GM10847 (cell line): ENCODE results near the gene NHEJ1.

Experiments used
- POLR2A ChIP-seq: IDR thresholded peaks from 2 replicates; pipeline ENCODE4 v1.6.1; 2011; ENCODE audit not compliant: insufficient read length; ENCODE audit errors: extremely low read depth

The NHEJ1 gene

DNA sequence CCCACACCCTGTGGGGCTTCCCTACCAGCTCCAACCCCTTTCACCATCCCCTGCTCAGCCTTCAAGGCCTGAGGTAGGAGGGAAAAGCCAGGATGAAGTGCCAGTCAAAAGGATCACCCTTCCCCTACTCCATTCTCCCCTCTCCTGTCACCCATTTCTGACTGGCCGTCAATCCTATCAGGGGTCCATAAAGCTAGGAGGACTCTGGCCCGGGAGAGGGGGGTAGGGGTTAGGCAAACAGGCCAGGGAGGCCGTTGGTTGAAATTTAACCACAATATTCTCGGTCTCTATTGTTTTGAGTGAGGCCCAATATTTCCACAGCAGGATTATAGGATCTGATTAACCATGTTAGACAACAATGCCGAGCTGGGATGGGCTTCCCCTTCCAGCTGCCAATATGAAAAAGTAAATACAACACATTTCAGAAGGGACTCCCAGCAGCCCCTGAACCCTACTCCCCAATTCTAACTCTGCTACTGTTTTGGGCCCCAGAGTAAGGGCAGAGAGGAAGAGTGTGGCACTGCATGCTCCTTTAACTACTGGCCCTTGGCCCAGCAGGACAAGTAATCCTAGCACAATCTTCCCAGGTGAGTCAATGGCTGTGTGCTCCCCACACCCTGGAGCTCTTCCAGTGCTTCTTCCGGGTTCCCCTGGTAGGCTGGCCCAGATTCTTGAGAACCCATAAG lies 89.3 kb downstream of the NHEJ1 start:
- no peak for TF ChIP-seq POLR2A

DNA sequence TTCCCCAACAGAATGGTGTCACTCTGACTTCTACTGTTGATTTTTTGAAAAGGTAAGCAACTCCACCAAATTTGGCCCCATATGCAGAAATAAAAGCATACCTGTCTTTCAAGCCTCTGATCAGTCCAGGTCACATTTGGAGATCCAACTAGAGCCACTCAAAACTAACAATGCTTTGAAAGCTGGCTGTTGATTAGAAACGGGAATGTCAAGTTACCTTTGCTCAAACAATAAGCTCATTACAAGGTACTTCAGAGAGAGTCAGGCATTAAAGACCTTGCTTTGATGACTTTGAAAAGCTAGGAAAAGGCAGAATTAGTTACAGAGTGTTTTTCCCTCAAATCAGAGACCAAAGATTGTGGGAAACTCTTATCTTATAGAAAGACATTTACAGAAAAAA lies 95.1 kb downstream of the NHEJ1 start:
- TF ChIP-seq POLR2A = no peak

DNA sequence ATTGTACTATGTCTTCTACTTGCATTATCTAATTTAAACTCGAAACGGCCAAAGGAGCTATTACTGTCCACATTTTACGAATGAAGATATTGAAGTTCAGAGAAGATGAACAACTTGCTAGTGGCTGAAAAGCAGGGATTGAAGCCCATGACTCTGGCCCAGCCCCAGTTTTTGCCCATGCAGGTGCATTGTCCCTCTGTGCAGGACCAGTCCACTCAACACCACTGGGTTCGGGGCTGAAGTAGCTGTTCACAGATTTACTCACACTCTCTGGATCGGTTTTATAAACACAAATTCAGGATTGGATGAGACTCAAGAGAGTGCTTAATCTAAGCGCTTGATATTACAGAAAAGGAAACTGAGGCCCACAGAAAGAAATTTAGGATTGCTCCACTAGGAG lies 98.5 kb downstream of the NHEJ1 start:
- TF ChIP-seq POLR2A = no peak

DNA sequence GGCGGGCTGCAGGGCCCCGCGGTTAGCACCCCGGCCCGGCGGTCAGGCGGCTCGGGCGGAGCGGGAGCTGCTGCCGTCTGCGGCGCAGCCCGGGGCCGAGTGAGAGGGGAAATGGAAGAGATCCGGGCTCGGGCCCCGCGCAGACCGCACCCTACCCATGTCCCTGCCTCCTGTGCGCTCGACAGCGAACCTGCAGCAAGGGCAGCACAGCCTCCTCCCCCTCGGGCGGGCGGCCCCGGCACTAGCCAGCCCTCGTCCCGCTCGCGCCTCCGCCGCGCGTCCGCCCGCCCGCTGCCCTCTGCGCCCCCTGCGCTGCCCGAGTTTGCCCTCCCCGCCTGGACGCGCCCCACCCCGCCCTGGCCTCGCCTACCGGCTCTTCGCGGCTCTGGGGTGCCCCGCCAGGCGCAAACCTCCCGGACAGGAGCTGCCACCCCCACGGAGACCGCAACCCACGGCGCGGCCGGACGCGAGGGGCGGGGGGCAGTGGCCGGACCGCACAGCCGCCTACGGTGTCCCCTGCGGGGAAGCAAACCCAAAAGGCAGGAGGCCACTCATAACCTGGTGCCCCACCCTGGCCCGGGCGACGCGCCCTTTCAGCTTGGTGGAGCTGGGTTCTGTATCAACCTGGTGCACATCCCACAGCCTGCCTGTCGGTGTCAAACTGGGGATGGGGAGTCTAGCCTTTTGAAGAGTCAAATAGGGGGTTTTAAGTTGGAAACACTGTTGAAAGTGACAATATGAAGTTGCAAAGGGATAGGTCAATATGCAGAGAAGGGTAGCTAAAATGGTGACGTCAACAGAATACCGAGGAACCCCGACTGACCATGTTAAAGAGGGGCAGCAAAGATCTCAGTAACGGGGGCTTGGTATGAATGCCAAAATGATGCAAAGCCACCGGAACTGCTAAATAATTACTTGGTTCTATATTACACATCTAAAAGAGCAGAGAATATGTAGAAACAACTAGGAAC lies 99.5 kb downstream of the NHEJ1 start, which contains the start of gene IHH:
IHH (minus strand) TSS at position 101 of the 971 bp plus-strand sequence. CDS start 454 bp downstream, outside the sequence.
- TF ChIP-seq POLR2A = no peak

DNA sequence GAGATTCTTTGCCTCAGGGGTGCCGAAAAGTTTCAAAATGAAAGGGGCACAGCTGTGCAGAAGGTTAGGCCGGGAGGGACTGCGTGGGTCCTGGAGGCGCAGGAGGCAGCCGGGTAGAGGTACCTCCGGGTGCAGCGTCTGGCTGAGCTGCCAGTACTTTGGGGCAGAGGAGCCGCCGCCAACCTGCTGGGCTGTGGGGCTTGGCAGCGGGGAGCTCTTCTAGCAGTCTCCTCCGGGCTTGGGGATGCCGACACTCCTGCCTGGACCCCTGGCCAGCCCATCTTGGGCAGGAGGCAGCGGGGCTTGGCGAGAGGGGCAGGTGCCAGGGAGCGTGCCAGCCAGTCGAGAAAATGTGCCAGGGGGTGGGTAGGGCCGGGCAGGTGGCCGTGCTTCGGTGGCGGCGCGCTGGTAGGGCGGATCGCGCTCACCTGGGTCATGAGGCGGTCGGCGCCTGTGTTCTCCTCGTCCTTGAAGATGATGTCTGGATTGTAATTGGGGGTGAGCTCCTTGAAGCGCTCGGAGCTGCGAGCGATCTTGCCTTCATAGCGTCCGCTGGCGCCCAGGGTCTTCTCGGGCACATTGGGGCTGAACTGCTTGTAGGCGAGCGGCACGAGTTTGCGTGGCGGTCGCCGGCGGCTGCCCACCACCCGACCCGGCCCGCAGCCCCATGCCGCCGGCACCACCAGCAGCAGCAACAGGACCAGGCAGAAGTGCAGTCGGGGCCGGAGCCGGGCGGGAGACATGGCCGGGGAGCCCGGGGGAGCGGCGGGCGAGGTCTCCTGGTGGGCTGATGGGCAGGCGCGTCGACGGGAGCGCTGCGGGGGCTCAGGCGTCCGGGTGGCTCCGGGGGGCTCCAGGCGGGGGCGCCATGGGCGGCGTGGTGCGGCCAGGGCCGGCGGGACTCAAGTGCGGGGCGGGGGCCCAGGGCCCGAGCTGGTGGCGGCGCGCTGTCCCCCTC lies 100.6 kb downstream of the NHEJ1 start:
- TF ChIP-seq POLR2A = no peak

DNA sequence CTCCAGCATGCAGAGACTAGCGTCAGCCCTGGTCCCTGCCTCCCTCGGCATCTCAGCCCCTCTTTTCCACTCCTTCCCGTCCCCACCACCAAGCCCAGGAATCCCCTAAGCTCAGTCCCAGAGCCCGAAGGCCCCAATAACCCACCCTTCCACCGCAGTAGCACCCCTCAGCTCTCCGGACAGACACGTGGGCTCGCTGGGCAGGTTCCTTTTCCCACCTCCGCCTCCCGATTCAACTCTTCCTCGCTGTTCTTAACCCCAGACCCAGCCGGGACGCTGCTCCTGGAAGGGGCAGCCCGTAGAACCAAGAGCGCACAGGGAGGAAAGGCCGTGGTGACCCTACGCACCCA lies 101.3 kb downstream of the NHEJ1 start:
- TF ChIP-seq POLR2A = no peak

DNA sequence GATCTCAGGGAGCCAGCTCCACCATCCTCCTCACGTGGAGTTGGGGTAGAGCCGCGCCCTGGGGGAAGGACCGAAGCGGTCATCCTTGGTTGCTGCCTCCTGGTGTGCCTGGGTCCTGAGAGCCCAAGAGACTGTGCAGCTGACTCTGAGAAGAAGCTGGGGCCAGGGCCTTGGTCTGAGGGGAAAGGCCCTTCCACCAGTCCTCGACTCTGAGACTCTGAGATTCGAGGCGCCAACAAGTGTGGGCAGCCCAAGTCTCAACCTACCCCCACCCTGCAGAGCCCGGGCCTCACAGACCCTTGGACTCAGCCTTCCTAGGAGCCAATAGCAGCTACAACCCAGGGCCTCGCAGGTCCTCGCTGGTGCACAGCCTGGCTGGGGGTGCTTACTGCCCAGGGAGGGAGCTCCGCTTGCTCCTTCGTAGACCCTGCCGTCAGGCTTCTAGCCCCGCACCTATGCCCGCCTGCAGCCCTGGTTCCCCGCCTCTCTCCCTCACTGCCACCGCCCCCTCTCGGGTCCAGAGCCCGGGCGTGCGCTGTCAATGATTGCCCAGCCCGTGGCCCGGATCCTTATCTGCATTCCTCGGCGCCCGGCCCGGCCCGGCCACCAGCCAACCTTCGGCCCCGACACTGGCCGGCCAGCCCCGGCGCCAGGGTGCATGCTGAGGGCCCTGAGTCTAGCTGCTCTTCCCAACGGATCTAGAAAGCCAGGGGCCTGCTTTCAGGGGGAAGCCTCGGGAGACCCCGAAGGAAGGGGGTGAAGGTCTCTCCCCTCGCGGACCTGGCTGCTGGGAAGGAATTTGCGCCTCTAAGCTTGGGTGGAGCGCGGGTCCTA lies 101.9 kb downstream of the NHEJ1 start:
- TF ChIP-seq POLR2A = no peak

DNA sequence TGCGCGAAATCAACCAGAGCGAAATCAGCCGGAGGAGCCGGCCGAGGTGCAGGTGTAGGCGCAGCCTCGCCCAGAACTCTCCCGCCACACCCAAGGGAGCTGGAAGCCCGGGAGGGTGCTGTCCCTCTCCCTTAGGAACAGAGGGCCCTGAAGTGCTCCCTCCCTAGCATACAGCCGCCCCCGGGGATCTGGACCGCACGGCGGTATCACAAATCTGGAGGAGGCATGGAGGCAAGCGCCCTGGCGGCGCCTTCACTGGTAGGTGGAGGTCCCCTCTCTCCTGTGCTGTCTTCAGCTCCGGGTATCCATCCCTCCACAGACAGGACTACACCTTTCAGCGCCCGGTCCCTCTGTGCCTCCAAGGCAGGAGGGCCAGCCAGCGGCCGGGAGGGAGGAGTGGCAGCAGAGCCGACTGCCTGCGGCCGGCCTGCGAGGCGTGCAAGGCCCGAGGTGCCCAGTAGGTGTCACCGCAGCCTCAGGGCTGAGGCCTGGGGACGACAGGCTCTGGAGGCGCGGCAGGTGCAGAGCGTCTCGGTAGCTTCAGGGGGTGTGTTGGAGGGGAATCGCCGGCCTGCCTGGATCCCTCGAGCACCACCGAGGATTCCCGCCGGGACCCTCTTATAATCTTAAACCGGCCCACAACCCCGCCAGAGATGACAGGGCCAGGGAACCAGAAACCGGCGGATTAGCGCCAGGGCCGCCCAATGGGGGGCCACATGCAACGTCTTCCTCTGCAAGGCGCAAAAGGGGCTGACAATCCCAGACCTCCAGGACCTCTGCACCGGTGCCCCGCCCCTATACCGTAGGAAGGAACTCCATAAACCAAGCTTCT lies 102.7 kb downstream of the NHEJ1 start:
- no peak for TF ChIP-seq POLR2A

DNA sequence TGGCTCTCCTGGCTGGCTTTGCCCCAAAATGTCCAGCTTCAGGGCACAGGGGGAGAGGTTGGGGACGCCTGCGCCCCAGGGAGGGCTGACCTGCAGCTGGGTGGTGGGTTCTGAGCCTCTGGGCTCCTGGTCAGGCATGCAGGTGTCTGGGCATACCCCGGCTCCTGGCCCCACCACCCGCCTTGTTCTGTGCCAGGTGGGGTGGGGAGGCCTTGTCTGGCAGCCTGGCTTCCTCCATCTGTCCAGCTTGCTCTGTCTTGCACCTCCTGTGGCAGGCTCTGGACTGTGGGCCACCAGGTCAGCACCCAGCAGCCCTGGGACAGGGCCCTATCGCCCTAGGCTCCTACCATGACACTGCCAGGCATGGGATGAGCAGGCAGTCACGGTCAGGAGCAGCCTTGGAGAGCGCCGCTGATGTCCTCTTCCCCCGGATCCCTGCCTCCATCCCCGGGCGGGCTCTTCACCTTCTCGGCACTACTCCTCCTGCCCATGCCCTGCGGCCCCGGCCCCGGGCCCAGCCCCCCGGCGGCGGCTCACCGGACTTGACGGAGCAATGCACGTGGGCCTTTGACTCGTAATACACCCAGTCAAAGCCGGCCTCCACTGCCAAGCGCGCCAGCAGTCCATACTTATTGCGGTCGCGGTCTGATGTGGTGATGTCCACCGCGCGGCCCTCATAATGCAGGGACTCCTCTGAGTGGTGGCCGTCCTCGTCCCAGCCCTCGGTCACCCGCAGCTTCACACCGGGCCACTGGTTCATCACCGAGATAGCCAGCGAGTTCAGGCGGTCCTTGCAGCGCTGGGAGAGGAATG lies 103.5 kb downstream of the NHEJ1 start:
- no peak for TF ChIP-seq POLR2A

DNA sequence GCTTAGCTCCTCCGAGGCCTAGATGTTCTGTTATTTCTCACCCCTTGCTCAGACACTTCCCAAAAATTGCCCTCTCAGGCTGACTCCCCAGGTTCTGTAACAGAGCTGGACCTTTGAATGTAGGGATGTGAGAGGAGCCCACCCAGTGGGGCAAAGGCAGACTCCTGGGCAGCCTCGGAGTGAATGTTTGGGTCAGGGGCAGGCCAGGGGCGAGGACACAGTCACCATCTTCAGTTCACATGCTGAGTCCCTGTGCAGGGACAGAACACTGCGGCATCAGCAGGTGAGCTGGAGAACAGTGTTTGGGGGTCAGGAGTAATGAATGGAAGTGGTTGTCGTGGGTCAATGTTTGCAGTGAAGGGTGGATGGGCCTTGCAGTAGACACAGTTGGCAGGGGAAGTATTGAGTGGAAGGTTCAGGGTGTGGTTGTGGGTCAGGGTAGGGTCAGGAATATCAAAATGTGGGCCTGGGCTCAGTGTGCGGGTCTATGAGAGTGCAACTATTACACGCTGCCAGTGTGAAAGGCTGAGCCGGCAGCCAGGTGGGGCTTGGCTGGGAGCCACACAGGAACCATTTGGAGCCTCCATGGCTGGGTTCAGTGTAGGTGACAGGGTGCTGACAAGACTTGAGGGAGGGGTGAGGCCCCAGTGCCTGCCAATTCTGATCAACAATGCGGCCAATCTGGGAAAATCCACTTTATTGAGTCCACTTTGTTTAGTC lies 104.3 kb downstream of the NHEJ1 start:
- TF ChIP-seq POLR2A = no peak

DNA sequence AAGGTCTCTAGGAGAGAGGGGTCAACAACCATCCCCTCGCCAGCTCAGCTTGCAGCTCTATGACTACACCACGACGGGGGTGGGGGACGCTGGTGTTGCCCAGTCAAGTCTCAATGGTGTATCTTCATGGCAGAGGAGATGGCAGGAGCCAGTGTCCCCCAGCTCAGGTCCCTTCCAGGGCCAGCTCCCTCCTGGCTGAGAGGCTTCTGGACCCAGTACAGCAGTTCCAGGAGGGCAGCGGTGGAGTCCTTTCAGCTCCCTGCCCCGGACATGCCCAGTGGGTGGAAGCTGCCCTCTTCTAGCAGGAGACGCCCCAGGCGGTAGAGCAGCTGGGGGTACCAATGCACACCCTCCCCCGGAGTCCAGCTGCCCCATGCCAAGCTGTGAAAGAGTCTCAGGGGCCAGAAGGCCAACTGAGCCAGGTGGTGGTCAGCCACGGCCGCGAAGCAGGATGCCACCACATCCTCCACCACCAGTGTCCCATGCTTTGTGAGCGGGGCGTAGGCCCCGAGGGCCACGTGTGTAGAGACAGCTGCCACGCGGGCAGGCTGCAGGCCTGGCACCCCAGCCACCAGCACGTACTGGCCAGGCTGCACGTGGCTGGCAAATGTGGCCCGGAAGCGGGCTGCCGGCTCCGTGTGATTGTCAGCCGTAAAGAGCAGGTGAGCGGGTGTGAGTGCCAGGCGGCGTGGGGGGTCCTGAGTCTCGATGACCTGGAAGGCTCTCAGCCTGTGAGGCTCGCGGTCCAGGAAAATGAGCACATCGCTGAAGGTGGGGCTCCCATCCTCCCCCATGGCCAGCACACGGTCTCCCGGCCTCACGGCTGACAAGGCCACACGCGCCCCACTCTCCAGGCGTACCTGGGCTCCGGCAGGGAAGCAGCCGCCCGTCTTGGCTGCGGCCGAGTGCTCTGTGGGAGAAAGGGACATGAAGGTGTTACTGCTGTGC lies 105.4 kb downstream of the NHEJ1 start:
- TF ChIP-seq POLR2A = no peak
